Hindlimb muscle (tissue), 1 donor: Measurements from ENCODE around the gene DCAKD. TPM values are rescaled to one million over a fixed set of nuclear protein-coding genes. Genes with fewer than 3 reads are reported as not detected.

Experiments used
- DNase-seq: peaks from one replicate; pipeline ENCODE4 v3.0.0-alpha.2; 2013
- polyA plus RNA-seq: library from polyadenylated mRNA; unstranded; fragments of 120-200 nt; gene quantifications from one replicate; pipeline ENCODE4 v1.2.1, GENCODE V29; 2013; ENCODE audit not compliant: insufficient read length

The DCAKD gene, protein sequence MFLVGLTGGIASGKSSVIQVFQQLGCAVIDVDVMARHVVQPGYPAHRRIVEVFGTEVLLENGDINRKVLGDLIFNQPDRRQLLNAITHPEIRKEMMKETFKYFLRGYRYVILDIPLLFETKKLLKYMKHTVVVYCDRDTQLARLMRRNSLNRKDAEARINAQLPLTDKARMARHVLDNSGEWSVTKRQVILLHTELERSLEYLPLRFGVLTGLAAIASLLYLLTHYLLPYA
- polyA plus RNA-seq, result 33.4 TPM

- DNase-seq, result peak; percentile 95
Observed at GRCh38 chr17:45051060-45051719, at the start of gene DCAKD. TSS of gene DCAKD (minus strand) at chr17:45051632. CDS start at chr17:45034885, 16,747 bp downstream.

GRCh38 chr17:45098869-45099616 lies 47.6 kb upstream of the DCAKD start:
- peak; percentile 84 for DNase-seq

DNA sequence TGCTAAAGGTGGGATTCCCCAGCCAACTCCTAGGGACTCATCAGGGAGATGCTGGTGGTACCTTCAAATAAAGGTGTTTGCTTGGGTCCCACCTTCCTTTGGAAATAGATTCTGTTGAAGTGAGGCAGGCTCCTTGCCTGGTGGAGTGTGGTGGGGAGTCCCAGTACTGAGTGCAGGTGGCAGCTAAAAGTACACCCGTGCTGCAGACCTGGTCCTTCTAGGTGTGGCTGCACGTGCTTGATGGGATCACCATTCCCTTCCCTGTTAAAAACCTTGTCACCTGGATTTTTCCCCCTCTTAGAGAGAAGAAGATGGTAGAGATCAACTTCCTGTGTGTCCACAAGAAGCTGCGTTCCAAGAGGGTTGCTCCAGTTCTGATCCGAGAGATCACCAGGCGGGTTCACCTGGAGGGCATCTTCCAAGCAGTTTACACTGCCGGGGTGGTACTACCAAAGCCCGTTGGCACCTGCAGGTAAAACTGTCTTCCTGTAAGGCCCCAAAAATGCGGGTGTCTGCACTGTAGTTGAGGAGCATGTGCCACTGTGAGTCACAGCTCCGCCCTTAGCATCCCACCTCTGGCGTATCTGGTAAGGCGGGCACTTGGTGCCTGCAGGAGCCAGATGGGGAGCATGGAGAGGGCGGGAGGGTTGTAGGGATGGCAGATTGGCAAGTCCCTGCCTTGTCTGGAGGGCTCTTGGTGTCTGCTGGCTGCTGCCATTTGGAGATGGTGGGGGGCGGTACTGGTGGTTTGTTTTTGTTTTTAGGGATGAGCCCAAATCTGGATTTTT lies 46.8 kb upstream of the DCAKD start:
- DNase-seq, result no peak

- DNase-seq, result no peak
Observed at GRCh38 chr17:45096926-45097325, 45.5 kb upstream of the DCAKD start.

DNA sequence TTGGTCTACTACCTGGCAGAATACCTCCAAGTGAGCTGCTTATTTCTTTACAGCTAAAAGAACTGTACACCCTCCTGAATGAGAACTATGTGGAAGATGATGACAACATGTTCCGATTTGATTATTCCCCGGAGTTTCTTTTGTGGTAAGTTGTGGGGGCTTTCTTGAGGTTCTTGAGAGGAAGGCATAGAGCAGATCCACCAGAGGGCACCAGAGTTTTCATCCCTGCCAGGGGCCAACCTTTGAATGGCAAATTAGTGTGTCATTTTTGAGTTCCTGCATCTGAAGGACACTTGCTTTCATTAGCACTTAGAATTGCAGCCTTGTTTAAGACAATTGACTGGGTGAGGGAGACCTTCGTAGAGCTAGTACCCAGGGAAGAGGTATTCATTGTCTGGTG lies 44.7 kb upstream of the DCAKD start:
- no peak for DNase-seq

DNA sequence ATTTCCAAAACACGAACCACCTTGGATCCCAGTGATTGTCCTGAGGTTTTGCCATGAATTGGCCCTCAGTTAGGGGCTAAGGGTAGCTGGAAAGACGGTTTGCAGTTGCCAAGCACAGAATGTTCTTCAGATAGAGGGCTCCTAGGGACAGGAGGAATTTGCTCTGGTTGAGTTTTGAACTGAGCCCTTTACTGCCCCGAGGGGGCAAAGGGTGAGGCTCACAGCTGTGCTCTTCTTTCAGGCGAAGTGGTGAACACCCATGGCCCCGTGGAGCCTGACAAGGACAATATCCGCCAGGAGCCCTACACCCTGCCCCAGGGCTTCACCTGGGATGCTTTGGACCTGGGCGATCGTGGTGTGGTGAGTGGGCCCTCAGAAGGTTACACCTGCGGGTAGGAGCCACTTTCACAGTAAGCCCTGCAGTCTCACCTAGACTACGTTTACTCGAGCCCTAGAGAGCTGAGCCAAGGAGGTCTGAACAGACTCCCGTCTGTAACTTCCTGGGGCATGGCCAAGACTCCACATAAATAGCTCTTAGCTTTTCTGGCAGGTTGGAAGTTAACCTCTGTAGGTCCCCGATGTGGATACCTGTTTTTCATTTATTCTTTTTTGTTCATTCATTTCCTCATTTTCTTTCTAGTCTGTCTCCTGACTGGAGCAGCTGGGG lies 42.1 kb upstream of the DCAKD start:
- DNase-seq, result no peak

GRCh38 chr17:45092911-45093430 lies 41.5 kb upstream of the DCAKD start:
- DNase-seq, result no peak

GRCh38 chr17:45091778-45092425 lies 40.5 kb upstream of the DCAKD start:
- DNase-seq, result no peak

DNA sequence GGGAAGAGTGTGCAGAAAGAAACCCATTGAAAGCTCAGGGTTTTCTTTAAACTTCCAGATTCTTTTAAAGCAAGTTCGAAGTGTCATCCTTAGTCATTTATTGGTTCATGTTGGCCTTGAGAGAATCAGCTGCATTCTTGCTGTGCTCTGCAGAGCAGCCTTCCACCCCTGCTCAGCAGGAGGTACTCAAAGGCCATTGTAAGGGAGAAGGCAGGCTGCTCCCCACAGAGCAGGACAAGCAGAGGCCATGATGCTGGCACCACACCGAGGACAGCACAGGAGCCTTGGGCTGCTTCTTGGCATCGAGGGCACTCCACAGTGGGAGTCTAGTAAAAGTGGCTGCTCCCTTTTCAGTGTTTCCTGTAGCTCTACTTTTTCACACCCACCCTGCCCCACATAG lies 39.3 kb upstream of the DCAKD start:
- DNase-seq, result no peak

GRCh38 chr17:45088741-45089140 lies 37.3 kb upstream of the DCAKD start:
- no peak for DNase-seq

GRCh38 chr17:45087978-45088377 lies 36.5 kb upstream of the DCAKD start:
- no peak for DNase-seq

DNA sequence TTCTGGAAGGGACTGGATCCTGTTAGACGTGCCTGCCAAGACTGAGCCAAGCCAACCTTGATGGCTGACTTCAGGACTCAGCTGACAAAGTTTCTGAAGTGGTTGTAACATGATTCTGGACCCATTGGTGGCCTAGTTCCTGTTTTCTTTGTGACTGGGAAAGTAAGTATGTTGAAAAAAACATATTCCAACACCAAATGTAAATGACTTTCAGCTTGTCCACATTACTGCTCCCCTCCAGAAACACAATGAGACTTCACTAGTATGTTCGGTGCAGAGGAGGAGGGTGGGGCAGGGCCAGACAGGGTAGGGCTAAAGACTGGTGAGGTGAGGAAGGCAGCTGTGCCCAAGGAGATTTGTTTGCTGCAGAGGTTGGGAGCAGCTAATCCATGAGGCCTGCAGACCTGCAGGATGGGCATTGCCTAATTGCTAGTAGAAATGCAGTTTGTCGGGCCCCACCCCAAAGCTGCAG lies 36.1 kb upstream of the DCAKD start:
- no peak for DNase-seq

DNA sequence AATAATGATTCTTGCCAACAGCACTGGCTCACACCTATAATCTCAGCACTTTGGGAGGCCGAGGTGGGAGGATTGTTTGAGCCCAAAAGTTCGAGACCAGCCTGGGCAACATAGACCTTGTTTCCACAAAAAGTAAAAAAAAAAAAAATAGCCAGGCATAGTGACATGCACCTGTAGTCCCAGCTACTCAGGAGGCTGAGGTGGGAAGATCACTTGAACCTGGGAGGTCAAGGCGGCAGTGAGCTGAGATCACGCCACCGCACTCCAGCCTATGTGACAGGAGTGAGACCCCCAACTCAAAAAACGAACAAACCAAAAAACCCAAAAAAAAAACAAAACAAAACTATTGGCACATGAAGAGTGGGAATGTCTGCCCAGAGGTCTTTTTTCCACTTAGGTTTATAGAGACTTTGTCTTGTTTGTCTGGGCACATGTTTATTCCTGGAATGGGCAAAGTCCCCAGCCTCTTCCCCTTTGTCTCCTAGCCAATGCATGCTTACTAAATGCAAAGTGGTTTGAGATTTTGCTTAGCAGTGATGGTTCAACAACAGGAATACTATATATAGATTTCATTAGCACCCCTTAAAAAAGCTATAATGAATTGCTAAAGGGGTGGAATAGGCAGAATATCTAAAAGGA lies 35.6 kb upstream of the DCAKD start:
- no peak for DNase-seq

DNA sequence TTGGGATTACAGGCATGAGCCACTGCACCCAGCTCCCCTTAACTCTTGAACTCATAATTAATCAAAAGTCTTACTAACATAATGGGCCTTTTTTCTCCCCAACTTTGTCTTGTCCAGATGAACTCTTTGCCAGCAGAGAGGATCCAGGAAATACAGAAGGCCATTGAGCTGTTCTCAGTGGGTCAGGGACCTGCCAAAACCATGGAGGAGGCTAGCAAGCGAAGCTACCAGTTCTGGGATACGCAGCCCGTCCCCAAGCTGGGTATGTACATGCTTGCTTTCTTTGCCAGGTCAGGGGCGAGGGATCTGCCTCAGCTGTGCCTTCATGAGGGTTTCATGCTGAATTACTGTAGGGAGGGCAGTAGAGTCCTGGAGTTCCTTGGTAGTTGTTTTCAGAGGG lies 35.0 kb upstream of the DCAKD start:
- DNase-seq, result no peak

DNA sequence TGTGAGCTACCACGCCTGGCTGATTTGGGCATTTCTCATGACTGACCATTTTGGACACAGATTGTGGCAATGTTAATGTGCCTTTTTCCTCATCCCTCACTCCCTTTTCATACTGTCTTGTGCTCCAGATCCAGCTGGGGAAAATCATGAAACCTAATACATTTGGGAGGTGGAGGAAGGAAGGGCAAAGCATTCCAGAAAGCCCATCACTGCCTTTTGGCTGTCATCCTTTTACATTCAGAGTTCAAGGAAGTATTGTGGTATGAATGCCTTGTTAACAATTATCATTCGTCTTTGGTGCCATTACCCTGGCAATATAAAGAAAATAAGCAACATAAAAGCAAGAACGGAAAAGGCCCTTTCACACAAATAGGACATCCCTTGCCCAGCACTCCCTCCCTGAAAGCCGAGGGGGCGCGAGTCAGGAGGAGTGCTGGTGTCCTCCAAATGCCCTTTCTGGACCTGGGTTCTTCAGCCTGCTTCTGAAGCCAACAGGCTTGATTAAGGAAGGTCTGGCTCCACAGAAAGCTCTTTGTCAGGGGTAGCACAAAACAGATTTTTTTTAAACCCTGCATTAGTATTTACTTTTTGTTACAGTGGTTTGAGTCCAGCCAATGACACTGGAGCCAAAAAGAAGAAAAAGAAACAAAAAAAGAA lies 29.7 kb upstream of the DCAKD start:
- DNase-seq, result no peak

DNA sequence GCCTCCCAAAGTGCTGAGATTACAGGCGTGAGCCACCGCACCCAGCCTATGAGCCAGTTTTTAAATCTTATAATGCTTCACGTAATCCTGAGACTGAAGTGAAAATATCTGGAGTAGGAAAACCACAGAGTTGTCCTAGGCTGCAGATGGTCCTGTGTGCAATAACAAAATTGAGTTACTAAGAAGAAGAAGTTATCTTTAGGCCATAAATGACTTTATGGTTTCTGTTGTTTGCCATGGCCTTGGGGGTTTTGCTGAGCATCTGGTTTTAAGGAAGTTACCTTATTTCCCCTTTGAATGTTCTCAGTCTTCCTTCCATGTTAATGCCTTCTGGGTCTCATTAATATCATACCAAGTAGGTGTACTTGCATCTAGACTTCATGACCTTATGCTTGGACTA lies 26.2 kb upstream of the DCAKD start:
- no peak for DNase-seq

- no peak for DNase-seq
Observed at GRCh38 chr17:45073414-45074070, 22.1 kb upstream of the DCAKD start.

- DNase-seq, result no peak
Observed at GRCh38 chr17:45070809-45071208, 19.4 kb upstream of the DCAKD start.

DNA sequence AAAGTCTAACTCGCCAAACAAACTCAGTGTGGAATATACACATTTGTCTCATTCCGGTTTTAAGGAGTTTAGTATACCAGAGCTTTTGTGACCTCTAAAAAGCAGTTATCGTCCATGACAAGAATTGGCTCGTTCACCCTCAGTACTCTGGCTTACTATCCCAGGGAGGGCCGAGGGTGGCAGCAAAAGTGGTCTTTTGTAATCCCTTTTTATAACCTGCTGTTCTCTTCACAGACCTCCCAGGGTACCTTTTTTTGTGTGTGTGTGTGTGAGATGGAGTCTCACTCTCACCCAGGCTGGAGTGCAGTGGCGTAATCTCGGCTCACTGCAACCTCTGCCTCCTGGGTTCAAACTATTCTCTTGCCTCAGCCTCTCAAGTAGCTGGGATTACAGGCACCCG lies 18.6 kb upstream of the DCAKD start:
- no peak for DNase-seq

DNA sequence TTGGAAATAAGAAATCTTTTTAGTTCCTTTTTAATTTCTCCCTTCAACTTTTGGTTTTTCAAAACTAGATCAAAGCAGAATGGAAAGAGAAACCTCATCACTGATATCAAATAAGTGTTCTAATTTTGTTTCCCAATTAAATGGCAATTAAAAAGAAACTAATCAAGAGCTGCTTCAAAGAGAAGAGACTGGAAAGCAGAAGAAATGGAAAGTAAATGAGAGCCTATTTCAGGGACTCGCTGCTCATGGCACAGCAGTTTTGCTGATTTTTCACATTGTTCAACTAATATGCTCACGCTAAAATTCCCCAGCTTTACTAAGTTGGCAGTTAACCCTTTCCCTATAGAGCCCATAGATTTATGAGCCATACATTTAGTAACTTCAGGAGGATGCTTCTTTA lies 16.2 kb upstream of the DCAKD start:
- DNase-seq, result no peak
